Esophagus squamous epithelium (tissue), 5 donors: ENCODE results near the gene TMEM151A. TPM values are rescaled to one million over a fixed set of nuclear protein-coding genes. Genes with fewer than 3 reads are reported as not detected.

Experiments used
- DNase-seq: peaks from one replicate; lab custom pipeline; 2025; lab: John Stamatoyannopoulos, UW
- H3K27ac ChIP-seq, 4 donors: fragments of 200-600 bp; sonication (generic); one replicate each; pipeline ENCODE4 v1.5.1; 2016 to 2019; ENCODE audit warnings: mild to moderate bottlenecking in 1 of 4
- H3K27me3 ChIP-seq, 4 donors: fragments of 200-600 bp; sonication (generic); 1 replicate in 3 of 4; 2 replicates in 1 of 4; pipeline versions ENCODE4 v1.5.1 to v1.6.0; 2017 to 2021; ENCODE audit warnings: antibody characterized with exemption in 1 of 4
- H3K36me3 ChIP-seq, 3 donors: fragments of 200-600 bp; sonication (generic); one replicate each; pipeline ENCODE4 v1.5.1; 2016 to 2019
- H3K4me1 ChIP-seq, 3 donors: fragments of 200-600 bp; sonication (generic); one replicate each; pipeline ENCODE4 v1.5.1; 2017 to 2019
- H3K4me3 ChIP-seq, 4 donors: fragments of 200-600 bp; sonication (generic); 1 replicate in 3 of 4; 2 replicates in 1 of 4; pipeline ENCODE4 v1.5.1; 2016 to 2019; ENCODE audit warnings: mild to moderate bottlenecking in 2 of 4, moderate library complexity in 1 of 4
- H3K9me3 ChIP-seq, 3 donors: fragments of 200-600 bp; sonication (generic); one replicate each; pipeline ENCODE4 v1.5.1; 2016 to 2019
- CTCF ChIP-seq, 6 experiments: fragments of 450-650 bp in 4 of 6; fragments of 200-600 bp in 2 of 6; sonication (generic) in 2 of 6; IDR thresholded peaks; one replicate each; pipeline ENCODE4 v1.5.1; 2016 to 2019; ENCODE audit warnings: antibody characterized with exemption in 6 of 6, mild to moderate bottlenecking in 4 of 6, moderate library complexity in 4 of 6
- POLR2A ChIP-seq, 4 donors: fragments of 450-650 bp; IDR thresholded peaks; one replicate each; pipeline ENCODE4 v1.6.1; 2017; ENCODE audit warnings: antibody characterized with exemption in 4 of 4, mild to moderate bottlenecking in 4 of 4, moderate library complexity in 3 of 4
- WGBS, 2 donors: methylation state at CpG; one replicate each; pipeline ENCODE4 v1.1.5; 2018; 5-methylcytosine and 5-hydroxymethylcytosine counted together
- intact Hi-C: fragments of 100-400 bp; cut with DNase I; formaldehyde crosslinking; loops from one replicate; pipeline ENCODE4 v1.15.0; 2022
- total RNA-seq, 4 donors: library from RNA; depleted of rRNA; stranded (reverse); fragments of >200 nt; gene quantifications; one replicate each; pipeline ENCODE4 v1.1.0, GENCODE V29; 2016
- donor health status: DM: yes; HTN: yes; CAD: no.

The TMEM151A gene
- total RNA-seq, 4 donors from 2014 or later = not detected

GRCh38 chr11:66315921-66316811 is 24.5 kb downstream of the TMEM151A start:
- no peak for TF ChIP-seq CTCF (IDR thresholded peaks at IDR 0.05)
- TF ChIP-seq POLR2A (IDR thresholded peaks at IDR 0.05) = no peak
- no peaks in the 10 kb centered on the region for H3K36me3 ChIP-seq
- H3K27me3 ChIP-seq = peaks cover 0 to 32% (median 0%) of the 10 kb centered on the region in 4 donors
- intact Hi-C loops = no loop called here
- WGBS, 2 donors = 74% methylated on average over 19 of the region's 52 CpGs; no CpG with 5 or more reads in 1 of the 2 donors
- H3K27ac ChIP-seq = peak overlapping the region; percentile 61 to 92 (median 89)
- H3K9me3 ChIP-seq = no peaks in the 10 kb centered on the region
- peaks cover 44 to 83% (median 56%) of the 10 kb centered on the region in 3 donors for H3K4me1 ChIP-seq
- DNase-seq = no peak
- H3K4me3 ChIP-seq = peak overlapping the region; percentile 21 to 68 (median 60)

GRCh38 chr11:66316849-66317251 is 25.2 kb downstream of the TMEM151A start, which contains the start of gene CD248:
CD248 (minus strand) TSS chr11:66317044; CDS start chr11:66317027, 17 bp downstream.
- Histone ChIP-seq H3K27me3 (peaks cover 0 to 32% (median 0%) of the 10 kb centered on the region in 4 donors), H3K4me1 (peaks cover 44 to 81% (median 56%) of the 10 kb centered on the region in 3 donors), H3K4me3 (peak within 1 kb of the TSS; percentile 21 to 68 (median 60)), H3K27ac (peak within 1 kb of the TSS; percentile 61 to 92 (median 89)), H3K36me3 (no peaks in the 10 kb centered on the region), H3K9me3 (no peaks in the 10 kb centered on the region)
- peak in 1 of 4 donors; percentile 50 for TF ChIP-seq POLR2A (IDR thresholded peaks at IDR 0.05)
- no peak for TF ChIP-seq CTCF (IDR thresholded peaks at IDR 0.05)
- no peak for DNase-seq
- WGBS, 2 donors = no CpG with 5 or more reads among the region's 29 CpGs
- intact Hi-C loops = no loop called here

GRCh38 chr11:66317322-66317722 is 25.6 kb downstream of the TMEM151A start:
- TF ChIP-seq POLR2A (IDR thresholded peaks at IDR 0.05) (no peak), CTCF (IDR thresholded peaks at IDR 0.05) (no peak)
- peak overlapping the region; percentile 61 to 92 (median 84) for H3K27ac ChIP-seq
- no peaks in the 10 kb centered on the region for H3K36me3 ChIP-seq
- peaks cover 44 to 77% (median 56%) of the 10 kb centered on the region in 3 donors for H3K4me1 ChIP-seq
- peaks cover 0 to 32% (median 0%) of the 10 kb centered on the region in 4 donors for H3K27me3 ChIP-seq
- H3K4me3 ChIP-seq = peak overlapping the region in 3 of 4 donors; percentile 56 to 68 (median 63)
- WGBS, 2 donors = 42 to 80% methylated on average over 1 to 11 of the region's 14 CpGs
- no peaks in the 10 kb centered on the region for H3K9me3 ChIP-seq
- no peak for DNase-seq
- intact Hi-C loops = no loop called here

- peaks cover 0 to 32% (median 0%) of the 10 kb centered on the region in 4 donors for H3K27me3 ChIP-seq
- H3K4me3 ChIP-seq = no peak overlapping the region
- no peak for DNase-seq
- no peaks in the 10 kb centered on the region for H3K9me3 ChIP-seq
- no peaks in the 10 kb centered on the region for H3K36me3 ChIP-seq
- H3K4me1 ChIP-seq = peaks cover 43 to 71% (median 55%) of the 10 kb centered on the region in 3 donors
- intact Hi-C loops = no loop called here
- TF ChIP-seq CTCF (IDR thresholded peaks at IDR 0.05) = no peak
- peak overlapping the region; percentile 61 to 92 (median 84) for H3K27ac ChIP-seq
- WGBS, 2 donors = 15 to 18% methylated on average over 4 of the region's 16 CpGs
Measured at GRCh38 chr11:66317723-66318599, 26.3 kb downstream of the TMEM151A start.
